ENCODE data around the gene CD209.
"Not testable (repeated sequence)": the region's sequence is repeated elsewhere in the genome, so short reads cannot be mapped to it uniquely, and the experiment has no call there.

CD209 gene

DNA sequence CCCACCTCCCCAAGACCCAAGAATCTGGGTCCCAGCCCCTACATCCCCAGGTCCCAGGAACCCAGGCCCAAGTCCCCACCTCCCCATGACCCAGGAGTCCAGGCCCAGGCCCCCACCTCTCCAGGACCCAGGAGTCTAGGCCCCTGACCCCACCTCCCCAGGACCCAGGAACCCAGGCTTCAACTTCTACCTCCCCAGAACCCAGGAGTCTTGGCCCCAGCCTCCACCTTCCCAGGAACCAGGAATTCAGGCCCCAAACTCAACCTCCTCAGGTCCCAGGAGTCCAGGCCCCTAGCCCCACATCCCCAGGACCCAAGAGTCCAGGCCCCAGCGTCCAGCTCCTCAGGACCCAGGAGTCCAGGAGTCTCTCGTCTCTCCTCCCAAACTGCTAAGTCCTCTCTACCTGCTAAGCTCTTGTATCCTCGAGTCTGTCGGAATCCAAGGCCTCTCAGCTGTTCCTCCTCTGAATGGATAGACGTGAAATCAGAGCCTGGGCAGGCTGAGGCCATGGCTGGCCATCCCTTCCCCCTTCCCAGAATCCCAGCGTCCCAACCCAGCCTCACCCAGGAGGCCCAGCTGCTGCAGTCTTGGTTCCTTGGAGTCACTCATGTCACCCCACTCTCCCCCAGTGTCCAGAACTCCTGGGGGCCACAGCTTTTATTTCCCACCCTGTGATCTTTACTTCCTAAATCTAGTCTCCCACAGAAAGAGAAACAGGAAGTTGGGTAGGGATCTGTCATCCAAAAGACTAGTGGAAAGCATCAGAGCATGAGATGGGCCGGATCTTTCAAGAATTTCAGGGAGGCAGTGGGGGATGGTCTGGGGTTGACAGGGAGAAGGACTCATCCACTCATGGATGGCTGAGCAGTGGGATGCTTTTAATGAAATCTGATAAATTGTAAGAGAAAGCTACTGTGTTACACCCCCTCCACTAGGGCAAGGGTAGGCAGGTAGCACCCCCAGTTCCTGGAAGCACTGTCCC lies at the start of gene CD209:
TSS of gene CD209 (minus strand) at position 632 of the 982 bp plus-strand sequence. CDS start at position 609, 23 bp downstream.
- DNase-seq (ENCODE audit: low read depth), result no peak
- TF ChIP-seq, protein P1, sequence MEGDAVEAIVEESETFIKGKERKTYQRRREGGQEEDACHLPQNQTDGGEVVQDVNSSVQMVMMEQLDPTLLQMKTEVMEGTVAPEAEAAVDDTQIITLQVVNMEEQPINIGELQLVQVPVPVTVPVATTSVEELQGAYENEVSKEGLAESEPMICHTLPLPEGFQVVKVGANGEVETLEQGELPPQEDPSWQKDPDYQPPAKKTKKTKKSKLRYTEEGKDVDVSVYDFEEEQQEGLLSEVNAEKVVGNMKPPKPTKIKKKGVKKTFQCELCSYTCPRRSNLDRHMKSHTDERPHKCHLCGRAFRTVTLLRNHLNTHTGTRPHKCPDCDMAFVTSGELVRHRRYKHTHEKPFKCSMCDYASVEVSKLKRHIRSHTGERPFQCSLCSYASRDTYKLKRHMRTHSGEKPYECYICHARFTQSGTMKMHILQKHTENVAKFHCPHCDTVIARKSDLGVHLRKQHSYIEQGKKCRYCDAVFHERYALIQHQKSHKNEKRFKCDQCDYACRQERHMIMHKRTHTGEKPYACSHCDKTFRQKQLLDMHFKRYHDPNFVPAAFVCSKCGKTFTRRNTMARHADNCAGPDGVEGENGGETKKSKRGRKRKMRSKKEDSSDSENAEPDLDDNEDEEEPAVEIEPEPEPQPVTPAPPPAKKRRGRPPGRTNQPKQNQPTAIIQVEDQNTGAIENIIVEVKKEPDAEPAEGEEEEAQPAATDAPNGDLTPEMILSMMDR (conservative IDR thresholded peaks at IDR 0.05; ENCODE audit: low read depth, low read length), result no peak
- no peak within 1 kb of the TSS for H3K4me3 ChIP-seq (ENCODE audit: low read length)

DNA sequence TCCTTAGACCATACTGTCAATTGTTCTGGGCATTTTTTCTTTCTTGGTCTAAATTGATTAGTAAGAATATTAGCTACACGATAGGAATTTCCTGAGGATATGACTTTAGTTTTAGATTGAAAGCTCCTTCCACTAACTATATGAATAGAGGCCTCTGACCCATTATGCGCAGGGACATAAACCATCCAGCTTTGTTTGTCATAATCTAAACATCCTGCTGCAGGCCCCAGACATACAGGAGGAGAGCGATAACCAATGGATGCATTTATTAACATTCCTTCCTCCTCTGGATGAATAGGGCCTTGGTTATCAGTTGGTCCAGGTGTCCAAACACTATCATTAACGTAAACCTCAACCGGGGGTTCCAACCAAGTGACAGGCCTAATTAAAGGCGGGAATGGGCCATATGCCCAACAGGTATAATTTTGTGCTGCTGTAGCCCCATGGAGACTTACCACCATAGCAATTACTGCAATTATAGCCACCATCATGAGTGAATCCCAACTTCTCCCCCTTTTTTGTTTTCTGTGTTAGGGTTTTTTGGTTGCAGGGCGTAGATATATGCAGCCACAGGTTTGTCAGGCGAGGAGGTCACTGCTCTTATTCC lies 48.3 kb upstream of the CD209 start:
- no peak overlapping the region for H3K4me3 ChIP-seq (ENCODE audit: low read length)
- TF ChIP-seq, protein P1 (conservative IDR thresholded peaks at IDR 0.05; ENCODE audit: low read depth, low read length), result no peak
- DNase-seq (ENCODE audit: low read depth), result no peak

GRCh38 chr19:7793493-7793892 lies 46.2 kb upstream of the CD209 start:
- TF ChIP-seq, protein P1 (conservative IDR thresholded peaks at IDR 0.05; ENCODE audit: low read depth, low read length), result no peak
- H3K4me3 ChIP-seq (ENCODE audit: low read length), result no peak overlapping the region
- DNase-seq (ENCODE audit: low read depth), result no peak

DNA sequence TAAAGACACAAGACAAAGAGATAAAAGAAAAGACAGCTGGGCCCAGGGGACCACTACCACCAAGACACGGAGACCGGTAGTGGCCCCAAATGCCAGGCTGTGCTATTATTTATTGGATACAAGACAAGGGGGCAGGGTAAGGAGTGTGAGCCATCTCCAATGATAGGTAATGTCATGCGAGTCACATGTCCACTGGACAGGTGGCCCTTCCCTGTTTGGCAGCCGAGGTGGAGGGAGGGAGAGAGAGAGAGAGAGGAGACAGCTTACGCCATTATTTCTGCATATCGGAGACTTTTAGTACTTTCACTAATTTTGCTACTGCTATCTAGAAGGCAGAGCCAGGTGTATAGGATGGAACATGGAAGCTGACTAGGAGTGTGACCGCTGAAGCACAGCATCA lies 45.4 kb upstream of the CD209 start:
- DNase-seq (ENCODE audit: low read depth), result not testable (repeated sequence)

GRCh38 chr19:7792281-7792680 lies 44.9 kb upstream of the CD209 start:
- TF ChIP-seq, protein P1 (conservative IDR thresholded peaks at IDR 0.05; ENCODE audit: low read depth, low read length), result no peak
- no peak for DNase-seq (ENCODE audit: low read depth)

More for the DNA sequence above, 45.4 kb upstream of the CD209 start:
- H3K4me3 ChIP-seq (ENCODE audit: low read length), result not testable (repeated sequence)

GRCh38 chr19:7790416-7790815 lies 43.1 kb upstream of the CD209 start:
- no peak overlapping the region for H3K4me3 ChIP-seq (ENCODE audit: low read length)
- TF ChIP-seq, protein P1 (conservative IDR thresholded peaks at IDR 0.05; ENCODE audit: low read depth, low read length), result no peak
- DNase-seq (ENCODE audit: low read depth), result no peak

More at GRCh38 chr19:7792281-7792680, 44.9 kb upstream of the CD209 start:
- H3K4me3 ChIP-seq (ENCODE audit: low read length), result no peak overlapping the region

DNA sequence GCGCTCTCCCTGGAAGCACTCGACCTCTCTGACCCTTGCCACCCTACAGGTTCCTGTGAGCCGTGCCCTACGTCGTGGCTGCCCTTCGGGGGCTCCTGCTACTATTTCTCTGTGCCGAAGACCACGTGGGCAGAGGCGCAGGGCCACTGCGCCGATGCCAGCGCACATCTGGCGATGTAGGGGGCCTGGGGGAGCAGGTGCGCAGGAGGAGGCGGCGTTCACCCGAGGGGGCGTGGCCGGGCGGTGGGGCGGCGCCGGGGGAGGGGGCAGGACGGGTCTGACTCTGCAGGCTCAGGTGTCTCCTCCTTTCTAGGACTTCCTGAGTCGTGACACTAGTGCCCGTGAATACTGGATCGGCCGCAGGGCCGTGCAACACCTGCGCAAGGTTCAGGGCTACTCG lies 42.1 kb upstream of the CD209 start:
- TF ChIP-seq, protein P1 (conservative IDR thresholded peaks at IDR 0.05; ENCODE audit: low read depth, low read length), result no peak
- no peak for DNase-seq (ENCODE audit: low read depth)
- H3K4me3 ChIP-seq (ENCODE audit: low read length), result no peak overlapping the region
